K562 (cell line): ENCODE data around the gene PHF3. TPM values are rescaled to one million over a fixed set of nuclear protein-coding genes. Genes with fewer than 3 reads are reported as not detected.

Experiments used
- CHAMP1 ChIP-seq: fragments of 450-650 bp; IDR thresholded peaks from 2 replicates; pipeline ENCODE4 v1.6.1; 2016; ENCODE audit warnings: mild to moderate bottlenecking
- CTCFL ChIP-seq: IDR thresholded peaks from 2 replicates; pipeline ENCODE4 v1.6.1; 2011; ENCODE audit warnings: borderline replicate concordance, low read depth, mild to moderate bottlenecking, moderate library complexity, low read length; ENCODE audit not compliant: insufficient read depth, poor library complexity, severe bottlenecking
- ILK ChIP-seq: fragments of 450-650 bp; IDR thresholded peaks from 2 replicates; pipeline ENCODE4 v1.6.1; 2016; ENCODE audit warnings: missing genetic modification characterization, low read depth, mild to moderate bottlenecking, missing compliant biosample characterization, moderate library complexity, borderline replicate concordance
- POLR2AphosphoS2 ChIP-seq: IDR thresholded peaks from 2 replicates; pipeline ENCODE4 v1.6.1; 2012; ENCODE audit warnings: low read length, improper control_type of control experiment
- ZC3H8 ChIP-seq: fragments of 450-650 bp; IDR thresholded peaks from 2 replicates; pipeline ENCODE4 v1.6.1; 2017
- ZNF695 ChIP-seq: fragments of 450-650 bp; formaldehyde crosslinking; IDR thresholded peaks from 2 replicates; pipeline ENCODE4 v1.4.0; 2020; ENCODE audit warnings: mild to moderate bottlenecking, moderate library complexity
- polyA plus RNA-seq, 8 experiments: library from polyadenylated mRNA; depleted of rRNA in 4 of 8; stranded (reverse) in 5 of 8; unstranded in 3 of 8; fragments of >200 nt; fragmentation: Nextera tagmentation in 2 of 8; fragmentation: Illumina TruSeq in 1 of 8; extraction: Ambion mirVana in 2 of 8; extraction: Trizol in 1 of 8; gene quantifications; 2 replicates each; pipeline versions ENCODE4 v1.2.1 to v1.2.3, GENCODE V29; 2011 to 2014; ENCODE audit warnings: inconsistent platforms in 1 of 8, missing spikeins in 1 of 8
- total RNA-seq, 7 experiments: library from RNA; depleted of rRNA in 6 of 7; stranded (reverse); fragments of >200 nt in 6 of 7; fragmentation: Illumina TruSeq in 2 of 7; extraction: Trizol in 2 of 7; gene quantifications; 2 replicates each; pipeline versions ENCODE4 v1.2.1 to v1.2.3, GENCODE V29; 2011 to 2021; ENCODE audit warnings: low replicate concordance in 1 of 7
- TF ChIP-seq, protein P1 (sequence below): fragments of 200-800 bp; sonication (Bioruptor generic); IDR thresholded peaks from 2 replicates; pipeline ENCODE4 v1.6.1; 2017; ENCODE audit warnings: missing genetic modification characterization, missing compliant biosample characterization
- TF ChIP-seq, protein P2 (sequence below): sonication (generic); formaldehyde crosslinking; IDR thresholded peaks from 2 replicates; pipeline ENCODE4 v1.8.0; 2023; ENCODE audit warnings: mild to moderate bottlenecking, missing genetic modification reagents
- TF ChIP-seq, protein P3 (sequence below): fragments of 450-650 bp; IDR thresholded peaks from 2 replicates; pipeline ENCODE4 v1.6.1; 2016
- TF ChIP-seq, protein P4 (sequence below), 2 experiments: fragments of 450-650 bp in 1 of 2; IDR thresholded peaks; 2 replicates each; pipeline ENCODE4 v1.6.1; 2011 to 2017; ENCODE audit warnings: low read depth in 2 of 2, antibody characterized with exemption in 1 of 2, borderline replicate concordance in 1 of 2, low read length in 1 of 2, mild to moderate bottlenecking in 1 of 2, mixed read lengths in 1 of 2; ENCODE audit not compliant: control insufficient read depth in 1 of 2

Gene PHF3
- total and polyA plus RNA-seq, 9 of the 15 experiments (the other 6 are each of a cell fraction or from before 2014, with no cell fraction given) = 8.1 to 51.2 (median 30.9) TPM

- TF ChIP-seq, protein P1, sequence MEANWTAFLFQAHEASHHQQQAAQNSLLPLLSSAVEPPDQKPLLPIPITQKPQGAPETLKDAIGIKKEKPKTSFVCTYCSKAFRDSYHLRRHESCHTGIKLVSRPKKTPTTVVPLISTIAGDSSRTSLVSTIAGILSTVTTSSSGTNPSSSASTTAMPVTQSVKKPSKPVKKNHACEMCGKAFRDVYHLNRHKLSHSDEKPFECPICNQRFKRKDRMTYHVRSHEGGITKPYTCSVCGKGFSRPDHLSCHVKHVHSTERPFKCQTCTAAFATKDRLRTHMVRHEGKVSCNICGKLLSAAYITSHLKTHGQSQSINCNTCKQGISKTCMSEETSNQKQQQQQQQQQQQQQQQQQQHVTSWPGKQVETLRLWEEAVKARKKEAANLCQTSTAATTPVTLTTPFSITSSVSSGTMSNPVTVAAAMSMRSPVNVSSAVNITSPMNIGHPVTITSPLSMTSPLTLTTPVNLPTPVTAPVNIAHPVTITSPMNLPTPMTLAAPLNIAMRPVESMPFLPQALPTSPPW (CRISPR knock-in tag) = peak; percentile 95
- TF ChIP-seq ZC3H8 (no peak), ILK (tag) (no peak), ZNF695 (no peak), POLR2AphosphoS2 (no peak), CHAMP1 (no peak; the same call in 1 of the 2 replicates), CTCFL (no peak)
- TF ChIP-seq, protein P2, sequence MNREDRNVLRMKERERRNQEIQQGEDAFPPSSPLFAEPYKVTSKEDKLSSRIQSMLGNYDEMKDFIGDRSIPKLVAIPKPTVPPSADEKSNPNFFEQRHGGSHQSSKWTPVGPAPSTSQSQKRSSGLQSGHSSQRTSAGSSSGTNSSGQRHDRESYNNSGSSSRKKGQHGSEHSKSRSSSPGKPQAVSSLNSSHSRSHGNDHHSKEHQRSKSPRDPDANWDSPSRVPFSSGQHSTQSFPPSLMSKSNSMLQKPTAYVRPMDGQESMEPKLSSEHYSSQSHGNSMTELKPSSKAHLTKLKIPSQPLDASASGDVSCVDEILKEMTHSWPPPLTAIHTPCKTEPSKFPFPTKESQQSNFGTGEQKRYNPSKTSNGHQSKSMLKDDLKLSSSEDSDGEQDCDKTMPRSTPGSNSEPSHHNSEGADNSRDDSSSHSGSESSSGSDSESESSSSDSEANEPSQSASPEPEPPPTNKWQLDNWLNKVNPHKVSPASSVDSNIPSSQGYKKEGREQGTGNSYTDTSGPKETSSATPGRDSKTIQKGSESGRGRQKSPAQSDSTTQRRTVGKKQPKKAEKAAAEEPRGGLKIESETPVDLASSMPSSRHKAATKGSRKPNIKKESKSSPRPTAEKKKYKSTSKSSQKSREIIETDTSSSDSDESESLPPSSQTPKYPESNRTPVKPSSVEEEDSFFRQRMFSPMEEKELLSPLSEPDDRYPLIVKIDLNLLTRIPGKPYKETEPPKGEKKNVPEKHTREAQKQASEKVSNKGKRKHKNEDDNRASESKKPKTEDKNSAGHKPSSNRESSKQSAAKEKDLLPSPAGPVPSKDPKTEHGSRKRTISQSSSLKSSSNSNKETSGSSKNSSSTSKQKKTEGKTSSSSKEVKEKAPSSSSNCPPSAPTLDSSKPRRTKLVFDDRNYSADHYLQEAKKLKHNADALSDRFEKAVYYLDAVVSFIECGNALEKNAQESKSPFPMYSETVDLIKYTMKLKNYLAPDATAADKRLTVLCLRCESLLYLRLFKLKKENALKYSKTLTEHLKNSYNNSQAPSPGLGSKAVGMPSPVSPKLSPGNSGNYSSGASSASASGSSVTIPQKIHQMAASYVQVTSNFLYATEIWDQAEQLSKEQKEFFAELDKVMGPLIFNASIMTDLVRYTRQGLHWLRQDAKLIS (CRISPR knock-in tag) = no peak
- TF ChIP-seq, protein P3, sequence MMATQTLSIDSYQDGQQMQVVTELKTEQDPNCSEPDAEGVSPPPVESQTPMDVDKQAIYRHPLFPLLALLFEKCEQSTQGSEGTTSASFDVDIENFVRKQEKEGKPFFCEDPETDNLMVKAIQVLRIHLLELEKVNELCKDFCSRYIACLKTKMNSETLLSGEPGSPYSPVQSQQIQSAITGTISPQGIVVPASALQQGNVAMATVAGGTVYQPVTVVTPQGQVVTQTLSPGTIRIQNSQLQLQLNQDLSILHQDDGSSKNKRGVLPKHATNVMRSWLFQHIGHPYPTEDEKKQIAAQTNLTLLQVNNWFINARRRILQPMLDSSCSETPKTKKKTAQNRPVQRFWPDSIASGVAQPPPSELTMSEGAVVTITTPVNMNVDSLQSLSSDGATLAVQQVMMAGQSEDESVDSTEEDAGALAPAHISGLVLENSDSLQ = no peak
- TF ChIP-seq, protein P4, sequence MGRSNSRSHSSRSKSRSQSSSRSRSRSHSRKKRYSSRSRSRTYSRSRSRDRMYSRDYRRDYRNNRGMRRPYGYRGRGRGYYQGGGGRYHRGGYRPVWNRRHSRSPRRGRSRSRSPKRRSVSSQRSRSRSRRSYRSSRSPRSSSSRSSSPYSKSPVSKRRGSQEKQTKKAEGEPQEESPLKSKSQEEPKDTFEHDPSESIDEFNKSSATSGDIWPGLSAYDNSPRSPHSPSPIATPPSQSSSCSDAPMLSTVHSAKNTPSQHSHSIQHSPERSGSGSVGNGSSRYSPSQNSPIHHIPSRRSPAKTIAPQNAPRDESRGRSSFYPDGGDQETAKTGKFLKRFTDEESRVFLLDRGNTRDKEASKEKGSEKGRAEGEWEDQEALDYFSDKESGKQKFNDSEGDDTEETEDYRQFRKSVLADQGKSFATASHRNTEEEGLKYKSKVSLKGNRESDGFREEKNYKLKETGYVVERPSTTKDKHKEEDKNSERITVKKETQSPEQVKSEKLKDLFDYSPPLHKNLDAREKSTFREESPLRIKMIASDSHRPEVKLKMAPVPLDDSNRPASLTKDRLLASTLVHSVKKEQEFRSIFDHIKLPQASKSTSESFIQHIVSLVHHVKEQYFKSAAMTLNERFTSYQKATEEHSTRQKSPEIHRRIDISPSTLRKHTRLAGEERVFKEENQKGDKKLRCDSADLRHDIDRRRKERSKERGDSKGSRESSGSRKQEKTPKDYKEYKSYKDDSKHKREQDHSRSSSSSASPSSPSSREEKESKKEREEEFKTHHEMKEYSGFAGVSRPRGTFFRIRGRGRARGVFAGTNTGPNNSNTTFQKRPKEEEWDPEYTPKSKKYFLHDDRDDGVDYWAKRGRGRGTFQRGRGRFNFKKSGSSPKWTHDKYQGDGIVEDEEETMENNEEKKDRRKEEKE (IDR thresholded peaks at IDR 0.05; ENCODE audit: borderline replicate concordance in 1 of 2, control insufficient read depth in 1 of 2, low read depth in 2 of 2, low read length in 1 of 2) = 0 out of 4 replicates have a peak, but pooled peaks of 1 of the 2 experiments have one; percentile 52
Measured at GRCh38 chr6:63635588-63636517, at the start of gene PHF3 (continued).
